ENCODE measurements around the gene PCLAF. TPM values are rescaled to one million over a fixed set of nuclear protein-coding genes. Genes with fewer than 3 reads are reported as not detected.
"Not testable (repeated sequence)": the region's sequence is repeated elsewhere in the genome, so short reads cannot be mapped to it uniquely, and the experiment has no call there.

Gene PCLAF
- polyA plus RNA-seq, 4 donors, result 43.8 to 56.7 (median 51.5) TPM

- DNase-seq (ENCODE audit: low read depth in 4 of 4, low spot score in 3 of 4), result not testable (repeated sequence)
Measured at GRCh38 chr15:64371383-64371782, 9.9 kb downstream of the PCLAF start.

DNA sequence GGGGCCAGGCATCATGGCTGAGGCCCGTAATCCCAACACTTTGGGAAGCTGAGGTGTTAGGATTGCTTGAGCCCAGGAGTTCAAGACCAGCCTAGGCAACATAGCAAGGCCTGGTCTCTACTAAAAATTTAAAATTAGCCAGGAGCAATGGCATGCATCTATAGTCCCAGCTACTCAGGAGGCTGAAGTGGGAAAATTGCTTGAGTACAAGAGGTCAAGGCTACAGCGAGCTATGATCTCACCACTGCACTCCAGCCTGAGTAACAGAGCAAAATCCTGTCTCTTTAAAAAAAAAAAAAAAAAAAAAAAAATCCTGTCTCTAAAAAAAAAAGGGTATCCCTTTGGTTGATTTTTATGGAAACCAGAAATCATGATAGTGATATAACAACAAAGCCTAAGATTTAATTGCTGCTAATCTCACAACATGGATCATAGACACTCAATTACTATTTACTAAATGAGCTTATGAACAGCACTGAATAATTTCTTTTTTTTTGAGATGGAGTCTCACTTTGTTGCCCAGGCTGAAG is 12.1 kb downstream of the PCLAF start:
- DNase-seq (ENCODE audit: low read depth in 4 of 4, low spot score in 3 of 4), result no peak

DNA sequence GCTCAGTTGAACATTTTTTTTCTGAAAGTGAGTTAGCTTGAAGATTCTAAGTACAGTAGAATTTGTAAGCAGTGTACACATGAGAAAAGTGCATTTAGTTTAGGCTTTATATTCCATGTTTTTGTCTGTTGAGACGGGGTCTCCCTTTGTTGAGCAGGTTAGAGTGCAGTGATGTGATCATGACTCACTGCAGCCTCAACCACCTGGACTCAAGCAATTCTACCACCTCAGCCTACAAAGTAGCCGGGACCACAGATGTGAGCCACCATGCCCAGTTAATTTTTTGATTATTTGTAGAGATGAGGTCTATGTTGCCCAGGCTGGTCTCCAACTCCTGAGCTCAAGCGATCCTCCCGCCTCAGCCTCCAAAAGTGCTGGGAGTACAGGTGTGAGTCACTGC is 20.0 kb downstream of the PCLAF start:
- DNase-seq (ENCODE audit: low read depth in 4 of 4, low spot score in 3 of 4), result no peak

GRCh38 chr15:64356710-64357040 is 24.6 kb downstream of the PCLAF start:
- DNase-seq (ENCODE audit: low read depth in 4 of 4, low spot score in 3 of 4), result no peak

DNA sequence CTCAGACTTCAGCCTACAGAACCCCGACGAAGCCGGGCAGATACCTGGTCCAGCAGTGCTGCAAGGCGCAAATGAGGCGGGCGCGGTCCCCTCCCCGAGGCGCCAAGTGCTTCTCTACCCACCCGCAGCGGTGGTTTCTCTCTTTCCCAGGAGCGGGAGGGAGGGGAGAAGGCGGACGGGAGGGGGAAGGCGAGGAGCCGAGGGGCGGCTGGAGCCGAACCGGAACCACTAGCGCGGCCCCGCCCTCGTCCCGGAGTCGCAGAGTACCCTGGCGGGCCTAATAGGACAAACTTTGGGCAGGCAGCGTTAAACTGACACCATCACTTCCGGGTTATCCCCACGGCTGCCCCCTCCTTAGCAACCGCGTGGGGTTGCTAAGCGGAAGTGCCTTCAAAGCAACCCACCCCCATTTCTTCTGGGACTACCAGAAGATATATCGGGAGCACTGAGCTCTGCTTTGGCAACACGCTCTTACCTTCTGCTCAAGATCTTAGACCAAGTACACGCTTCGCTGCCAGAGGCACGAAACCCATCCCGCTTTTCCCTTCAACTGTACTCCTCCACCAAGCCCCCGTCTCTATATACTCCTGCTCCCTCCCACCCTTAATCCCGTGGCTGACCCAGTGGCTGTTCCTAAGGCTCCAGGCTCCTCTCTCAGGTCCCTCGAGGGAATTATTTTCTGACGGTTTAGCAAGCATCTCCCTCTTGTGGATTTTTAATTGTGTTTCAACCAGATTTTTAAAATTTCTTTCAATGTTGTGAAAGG is 25.1 kb downstream of the PCLAF start, which contains the start of gene CSNK1G1:
TSS of gene CSNK1G1 (minus strand) at position 230 of the 766 bp plus-strand sequence. CDS start 55,674 bp downstream, outside the sequence.
- peak; percentile 93 to 97 (median 96) for DNase-seq (ENCODE audit: low read depth in 4 of 4, low spot score in 3 of 4)

DNA sequence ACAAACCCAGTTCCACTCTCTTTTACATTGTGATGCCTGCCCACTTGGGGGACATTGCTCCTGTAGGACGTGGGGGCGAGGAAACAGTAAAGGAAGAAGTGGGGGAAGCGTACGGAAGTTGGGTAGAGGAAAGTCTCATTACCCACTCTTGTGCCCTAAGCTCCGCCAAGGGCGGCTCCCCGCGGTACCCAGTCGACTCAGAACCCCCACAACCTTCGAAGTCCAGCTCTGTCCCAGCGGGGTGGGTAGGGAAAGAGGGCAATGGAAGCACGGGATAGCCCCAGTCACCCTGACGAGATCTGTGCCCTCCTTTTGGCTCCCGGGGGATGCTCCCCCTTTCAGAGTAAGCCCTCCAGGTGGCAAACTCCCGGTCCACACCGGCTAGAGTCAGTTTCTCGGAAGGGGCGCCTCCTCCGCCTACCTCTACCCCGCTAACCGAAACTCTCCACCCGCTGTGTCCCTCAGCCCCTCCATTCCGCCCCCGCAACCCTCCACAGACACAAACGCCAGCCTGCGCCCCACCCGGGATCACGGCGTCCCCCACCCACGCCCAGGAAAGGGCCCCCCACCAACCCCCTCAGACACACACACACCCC is 25.8 kb downstream of the PCLAF start:
- peak in 3 of 4 donors; percentile 8 to 18 (median 15) for DNase-seq (ENCODE audit: low read depth in 4 of 4, low spot score in 3 of 4)

- peak in 1 of 4 donors; percentile 0 for DNase-seq (ENCODE audit: low read depth in 4 of 4, low spot score in 3 of 4)
Measured at GRCh38 chr15:64354688-64355344, 26.4 kb downstream of the PCLAF start.

DNA sequence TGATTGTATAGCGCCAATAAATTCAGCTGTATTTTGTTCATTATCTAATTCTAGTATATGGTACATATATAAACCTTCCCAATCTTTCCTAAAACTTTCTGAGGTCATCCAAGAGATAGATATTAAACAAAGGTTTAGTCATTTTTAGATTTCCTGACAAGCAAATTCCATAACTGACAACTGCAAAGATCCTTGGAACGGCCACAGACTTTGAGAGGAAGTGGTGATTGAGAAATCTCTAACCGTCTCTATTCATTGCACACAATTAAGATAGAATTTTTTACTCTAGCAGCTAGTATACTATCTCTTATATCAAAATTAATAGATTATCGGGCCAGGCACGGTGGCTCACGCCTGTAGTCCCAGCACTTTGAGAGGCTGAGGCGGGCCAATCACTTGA is 30.0 kb downstream of the PCLAF start:
- no peak for DNase-seq (ENCODE audit: low read depth in 4 of 4, low spot score in 3 of 4)

DNA sequence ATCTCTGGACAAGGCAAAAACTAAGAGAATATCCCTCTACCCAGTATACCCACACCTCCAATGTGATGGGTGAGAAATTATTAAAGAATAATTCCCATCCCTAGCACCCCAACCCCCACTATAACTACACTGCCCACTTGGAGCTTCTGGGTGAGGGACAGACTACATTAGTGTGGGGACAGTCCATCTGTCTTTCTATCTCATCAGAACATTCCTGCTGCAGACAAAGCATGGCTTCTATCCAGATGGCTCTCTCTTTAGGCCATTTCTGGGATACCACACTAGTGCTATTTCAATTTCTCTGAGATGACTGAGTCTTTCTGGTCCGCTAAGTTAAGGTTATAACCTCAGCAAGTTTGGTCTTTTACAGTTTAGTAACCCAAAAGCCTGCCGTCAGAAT is 31.9 kb downstream of the PCLAF start:
- DNase-seq (ENCODE audit: low read depth in 4 of 4, low spot score in 3 of 4), result no peak

DNA sequence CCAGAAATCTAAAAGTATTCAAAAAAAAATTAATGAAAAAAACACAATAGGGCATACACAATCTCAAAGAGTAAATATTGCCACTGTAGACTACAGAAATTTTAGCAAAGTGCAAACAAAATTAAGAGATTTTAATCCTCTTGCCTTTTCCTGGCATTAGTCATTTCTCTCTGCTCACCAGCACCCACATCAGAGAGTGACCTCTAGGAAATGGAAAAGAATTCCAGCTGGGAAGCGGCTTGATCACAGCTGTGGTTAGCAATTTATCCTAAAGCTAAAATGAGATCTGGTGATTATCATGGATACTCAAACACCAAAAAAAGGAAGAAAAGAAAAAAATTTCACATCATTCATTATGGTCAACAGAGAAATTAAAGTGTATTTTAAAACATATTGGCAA is 32.8 kb downstream of the PCLAF start:
- DNase-seq (ENCODE audit: low read depth in 4 of 4, low spot score in 3 of 4), result no peak

DNA sequence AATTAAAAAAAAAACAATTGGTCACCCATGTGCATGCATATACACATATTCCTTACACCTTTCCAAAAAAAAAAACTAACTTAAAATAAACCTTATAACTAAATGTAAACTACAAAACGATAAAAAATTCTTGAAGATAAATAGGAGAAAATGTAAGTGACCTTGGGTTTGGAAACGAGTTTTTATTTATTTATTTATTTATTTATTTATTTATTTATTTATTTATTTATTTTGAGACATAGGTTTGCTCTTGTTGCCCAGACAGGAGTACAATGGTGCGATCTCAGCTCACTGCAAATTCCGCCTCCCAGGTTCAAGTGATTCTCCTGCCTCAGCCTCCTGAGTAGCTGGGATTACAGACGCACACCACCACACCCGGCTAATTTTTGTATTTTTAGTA is 35.0 kb downstream of the PCLAF start:
- DNase-seq (ENCODE audit: low read depth in 4 of 4, low spot score in 3 of 4), result not testable (repeated sequence)

DNA sequence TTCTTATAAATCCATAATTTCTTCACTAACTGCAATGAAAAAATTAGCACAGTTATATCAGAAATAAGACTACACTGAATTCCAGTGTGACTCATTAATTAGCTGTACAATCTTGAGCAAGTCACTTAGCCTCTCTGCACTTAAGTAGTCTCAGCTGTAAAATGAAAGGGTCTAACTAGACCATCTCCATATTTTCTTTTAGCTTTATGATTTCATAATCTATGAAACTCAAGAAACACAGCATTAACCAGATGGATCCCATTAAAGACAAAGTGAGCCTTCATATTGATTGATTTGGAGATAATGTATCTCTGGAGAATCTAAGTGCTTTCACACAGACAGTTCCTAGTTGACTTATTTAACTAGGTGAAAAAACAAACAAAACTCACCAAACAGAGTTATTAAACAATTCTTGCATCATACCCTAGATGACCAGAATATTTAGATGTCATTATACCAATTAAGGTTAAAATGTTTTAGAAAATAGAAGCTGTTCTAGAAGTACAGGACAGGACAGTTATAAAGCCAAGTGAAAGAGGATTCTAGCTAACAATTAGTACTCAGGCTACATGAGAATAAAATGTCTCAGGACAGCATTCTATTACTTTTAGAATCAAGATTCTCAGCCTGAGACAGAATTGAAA is 36.5 kb downstream of the PCLAF start:
- DNase-seq (ENCODE audit: low read depth in 4 of 4, low spot score in 3 of 4), result no peak

DNA sequence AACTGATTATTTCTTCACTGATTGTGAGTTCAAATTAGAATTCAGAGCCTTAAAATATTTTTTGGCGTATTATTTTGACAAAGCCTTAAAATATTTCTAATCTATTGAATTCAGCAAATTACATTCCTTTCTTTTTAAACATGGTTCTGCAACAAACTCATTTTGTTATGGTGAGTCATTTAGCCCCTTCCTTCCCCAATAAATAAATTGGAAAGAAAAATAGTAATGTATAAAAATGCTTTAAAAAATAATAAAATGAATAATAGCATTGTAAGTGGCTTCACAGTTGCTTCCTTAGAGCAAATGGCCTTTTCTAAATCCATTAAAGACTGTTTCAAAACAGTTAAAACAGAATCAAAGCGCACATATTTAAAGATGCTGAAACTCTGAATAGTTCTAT is 37.4 kb downstream of the PCLAF start:
- no peak for DNase-seq (ENCODE audit: low read depth in 4 of 4, low spot score in 3 of 4)

DNA sequence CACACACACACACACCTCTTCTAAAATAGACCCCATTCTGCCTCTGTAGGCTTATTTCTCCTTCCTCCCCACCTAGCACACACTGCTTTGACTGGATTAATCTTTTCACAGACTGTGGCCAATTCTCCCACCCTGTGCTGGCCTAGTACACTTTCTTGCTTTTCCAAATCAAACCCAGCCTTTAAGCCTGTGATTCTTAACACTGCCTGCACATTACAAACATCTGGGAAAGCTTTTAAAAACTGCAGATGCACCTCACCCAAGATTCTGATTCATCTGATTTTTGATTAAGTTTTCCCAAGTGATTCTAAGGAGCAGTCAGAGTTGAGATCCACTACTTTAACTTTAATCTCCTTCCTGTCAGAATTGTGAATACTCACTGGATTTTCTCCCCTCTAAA is 38.0 kb downstream of the PCLAF start:
- DNase-seq (ENCODE audit: low read depth in 4 of 4, low spot score in 3 of 4), result no peak

DNA sequence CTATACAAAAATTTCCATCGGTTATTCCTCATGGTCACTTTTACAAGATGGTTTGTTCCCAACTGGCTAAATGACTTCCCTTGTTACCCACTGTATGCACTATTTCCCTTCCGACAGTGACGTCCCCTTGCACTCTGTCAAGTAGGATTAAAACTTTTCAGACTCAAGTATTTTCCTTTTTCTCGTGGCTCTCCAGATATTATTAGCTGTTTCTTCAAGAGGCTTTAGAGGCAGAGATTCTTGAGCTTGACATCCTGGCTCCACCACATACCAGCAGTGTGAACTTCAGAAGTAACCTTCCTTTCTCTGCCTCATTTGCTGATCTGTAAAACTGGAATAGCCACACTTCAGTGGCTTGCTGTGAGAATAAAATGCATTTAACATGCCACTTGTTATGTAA is 39.3 kb downstream of the PCLAF start:
- DNase-seq (ENCODE audit: low read depth in 4 of 4, low spot score in 3 of 4), result no peak

DNA sequence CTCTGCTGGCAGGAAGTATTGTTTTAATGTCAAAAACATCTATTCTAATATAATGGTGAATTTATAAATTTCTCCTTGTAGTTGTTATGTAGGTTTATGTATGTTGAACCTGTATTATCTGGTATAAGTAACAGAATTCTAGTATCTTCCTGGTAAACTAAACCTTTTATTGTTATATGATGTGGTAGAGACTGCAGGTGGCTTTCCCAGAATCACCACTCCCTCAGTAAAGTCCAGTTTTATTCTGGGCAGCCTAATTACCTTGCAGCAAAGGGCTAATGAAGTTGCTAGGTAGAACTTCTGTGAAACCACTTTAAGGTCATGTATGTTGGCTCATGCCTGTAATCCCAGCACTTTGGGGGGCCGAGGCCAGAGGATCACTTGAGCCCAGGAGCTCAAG is 40.9 kb downstream of the PCLAF start:
- DNase-seq (ENCODE audit: low read depth in 4 of 4, low spot score in 3 of 4), result no peak

GRCh38 chr15:64337761-64338160 is 43.5 kb downstream of the PCLAF start:
- DNase-seq (ENCODE audit: low read depth in 4 of 4, low spot score in 3 of 4), result no peak

GRCh38 chr15:64333986-64334929 is 47.0 kb downstream of the PCLAF start:
- no peak for DNase-seq (ENCODE audit: low read depth in 4 of 4, low spot score in 3 of 4)

DNA sequence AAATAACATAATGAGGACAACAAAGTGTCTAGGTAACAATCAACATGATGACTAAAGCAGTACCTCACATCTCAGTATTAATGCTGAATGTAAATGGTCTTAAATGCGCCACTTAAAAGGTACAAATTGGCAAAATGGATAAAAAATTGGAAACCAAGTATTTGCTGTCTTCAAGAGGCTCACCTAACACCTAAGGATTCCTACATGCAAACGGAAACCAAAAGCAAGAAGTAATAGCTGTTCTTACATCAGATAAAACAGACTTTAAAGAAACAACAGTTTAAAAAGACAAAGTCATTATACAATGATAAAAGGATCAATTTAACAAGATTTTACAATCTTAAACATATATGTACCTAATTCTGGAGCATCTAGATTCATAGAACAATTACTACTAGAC is 47.7 kb downstream of the PCLAF start:
- no peak for DNase-seq (ENCODE audit: low read depth in 4 of 4, low spot score in 3 of 4)

GRCh38 chr15:64331668-64332067 is 49.6 kb downstream of the PCLAF start:
- not testable (repeated sequence) for DNase-seq (ENCODE audit: low read depth in 4 of 4, low spot score in 3 of 4)
